Epithelial cell of proximal tubule (primary cell): ENCODE measurements around the gene APPL2. TPM values are rescaled to one million over a fixed set of nuclear protein-coding genes. Genes with fewer than 3 reads are reported as not detected.
"Not testable (repeated sequence)": the region's sequence is repeated elsewhere in the genome, so short reads cannot be mapped to it uniquely, and the experiment has no call there.

Source experiments
- DNase-seq: peaks from one replicate; pipeline ENCODE4 v3.0.0-alpha.2; 2011; ENCODE audit warnings: low read depth
- H3K4me3 ChIP-seq: 2 replicates; pipeline ENCODE4 v1.5.1; 2011; ENCODE audit warnings: low read depth, mild to moderate bottlenecking, low read length
- total RNA-seq: library from RNA; depleted of rRNA; stranded (reverse); fragments of >200 nt; gene quantifications from 2 replicates; pipeline ENCODE4 v1.2.3, GENCODE V29; 2015
- TF ChIP-seq, protein P1 (sequence below): conservative IDR thresholded peaks from 2 replicates; pipeline ENCODE4 v1.5.1; 2012; ENCODE audit warnings: low read depth, mild to moderate bottlenecking, low read length

APPL2 gene
- total RNA-seq, 1 donor from 2014 or later: 57.4 TPM

DNA sequence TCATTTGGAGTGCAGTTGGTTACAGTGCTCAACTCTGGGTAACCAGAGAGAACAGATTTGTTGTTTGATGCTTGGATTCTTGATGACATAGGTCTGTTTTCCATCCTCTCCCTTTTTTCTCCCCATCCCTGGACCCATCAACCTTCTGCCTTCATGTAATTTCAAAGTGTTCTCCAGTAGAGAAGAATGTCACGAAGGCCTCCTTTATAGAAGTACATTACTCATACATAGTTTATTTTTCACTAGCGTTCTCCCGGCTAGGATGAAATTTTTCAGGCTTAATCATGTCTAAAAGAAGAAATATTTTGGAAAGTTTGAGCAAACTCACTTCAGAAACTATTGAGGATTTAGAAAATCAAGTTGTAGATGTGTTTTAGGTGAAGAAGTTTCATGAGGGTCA is 20.9 kb upstream of the APPL2 start:
- DNase-seq: no peak
- TF ChIP-seq, protein P1, sequence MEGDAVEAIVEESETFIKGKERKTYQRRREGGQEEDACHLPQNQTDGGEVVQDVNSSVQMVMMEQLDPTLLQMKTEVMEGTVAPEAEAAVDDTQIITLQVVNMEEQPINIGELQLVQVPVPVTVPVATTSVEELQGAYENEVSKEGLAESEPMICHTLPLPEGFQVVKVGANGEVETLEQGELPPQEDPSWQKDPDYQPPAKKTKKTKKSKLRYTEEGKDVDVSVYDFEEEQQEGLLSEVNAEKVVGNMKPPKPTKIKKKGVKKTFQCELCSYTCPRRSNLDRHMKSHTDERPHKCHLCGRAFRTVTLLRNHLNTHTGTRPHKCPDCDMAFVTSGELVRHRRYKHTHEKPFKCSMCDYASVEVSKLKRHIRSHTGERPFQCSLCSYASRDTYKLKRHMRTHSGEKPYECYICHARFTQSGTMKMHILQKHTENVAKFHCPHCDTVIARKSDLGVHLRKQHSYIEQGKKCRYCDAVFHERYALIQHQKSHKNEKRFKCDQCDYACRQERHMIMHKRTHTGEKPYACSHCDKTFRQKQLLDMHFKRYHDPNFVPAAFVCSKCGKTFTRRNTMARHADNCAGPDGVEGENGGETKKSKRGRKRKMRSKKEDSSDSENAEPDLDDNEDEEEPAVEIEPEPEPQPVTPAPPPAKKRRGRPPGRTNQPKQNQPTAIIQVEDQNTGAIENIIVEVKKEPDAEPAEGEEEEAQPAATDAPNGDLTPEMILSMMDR: no peak
- H3K4me3 ChIP-seq: no peak overlapping the region

DNA sequence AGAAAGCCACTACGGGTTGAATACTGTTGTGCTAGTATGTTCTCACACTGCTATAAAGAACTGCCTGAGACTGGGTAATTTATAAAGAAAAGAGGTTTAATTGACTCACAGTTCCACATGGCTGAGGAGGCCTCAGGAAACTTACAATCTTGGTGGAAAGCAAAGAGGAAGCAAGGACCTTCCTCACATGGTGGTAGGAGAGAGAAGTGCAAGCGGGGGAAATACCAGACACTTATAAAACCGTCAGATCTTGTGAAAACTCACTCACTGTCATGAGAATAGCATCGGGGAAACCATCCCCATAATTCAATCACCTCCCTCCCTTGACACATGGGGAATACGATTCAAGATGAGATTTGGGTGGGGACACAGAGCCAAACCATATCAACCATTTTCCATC is 20.5 kb upstream of the APPL2 start:
- not testable (repeated sequence) for DNase-seq, H3K4me3 ChIP-seq

DNA sequence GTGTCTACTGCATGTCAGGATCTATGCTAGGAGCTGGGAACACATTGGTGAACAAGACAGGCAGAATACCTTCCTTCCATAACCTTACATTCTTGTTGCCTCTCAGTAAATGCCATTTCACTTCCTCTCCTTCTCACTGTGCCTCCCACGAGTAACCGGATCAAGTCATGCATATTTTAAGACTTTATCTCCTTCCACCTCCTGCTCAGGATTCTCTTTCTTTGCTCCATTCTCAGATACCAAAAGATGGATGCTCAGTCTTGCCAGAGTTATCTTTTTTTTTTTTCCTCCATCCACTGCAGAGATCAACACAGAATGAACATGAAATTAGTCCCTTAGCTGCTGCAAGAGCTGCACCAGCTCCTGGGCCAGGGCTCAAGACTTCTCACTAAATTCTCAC is 20.0 kb upstream of the APPL2 start:
- TF ChIP-seq, protein P1: no peak
- no peak overlapping the region for H3K4me3 ChIP-seq
- DNase-seq: no peak

DNA sequence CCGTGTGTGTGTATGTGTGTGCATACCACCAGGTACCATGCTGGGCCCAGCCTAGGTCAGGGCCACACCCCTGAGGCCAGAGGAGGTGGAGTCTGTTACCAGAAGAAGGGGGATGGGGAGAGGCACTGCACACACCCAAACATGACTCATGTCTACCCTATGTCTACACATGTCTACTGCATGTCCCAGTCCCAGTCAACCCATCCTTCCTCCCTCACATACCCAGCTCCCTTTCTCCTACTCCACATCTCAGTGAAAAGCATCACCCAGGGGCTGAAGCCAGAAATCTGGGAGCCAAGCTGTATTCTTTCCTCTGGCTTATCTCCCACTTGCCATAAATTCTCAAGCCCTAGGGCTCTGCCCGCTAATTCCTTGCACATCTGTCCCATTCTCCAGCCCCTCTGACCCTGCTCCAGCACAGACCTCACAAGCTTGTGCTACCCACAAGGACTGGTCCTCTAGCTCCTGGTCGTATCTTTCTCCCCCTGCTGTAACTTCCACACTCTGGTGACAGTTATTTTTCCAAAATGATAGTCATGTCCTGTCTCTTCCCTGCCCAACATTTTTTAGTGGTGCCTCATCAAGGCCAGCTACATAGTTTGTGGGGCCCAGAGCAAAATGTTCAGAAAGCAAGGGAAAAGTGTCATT is 18.0 kb upstream of the APPL2 start:
- TF ChIP-seq, protein P1: no peak

DNA sequence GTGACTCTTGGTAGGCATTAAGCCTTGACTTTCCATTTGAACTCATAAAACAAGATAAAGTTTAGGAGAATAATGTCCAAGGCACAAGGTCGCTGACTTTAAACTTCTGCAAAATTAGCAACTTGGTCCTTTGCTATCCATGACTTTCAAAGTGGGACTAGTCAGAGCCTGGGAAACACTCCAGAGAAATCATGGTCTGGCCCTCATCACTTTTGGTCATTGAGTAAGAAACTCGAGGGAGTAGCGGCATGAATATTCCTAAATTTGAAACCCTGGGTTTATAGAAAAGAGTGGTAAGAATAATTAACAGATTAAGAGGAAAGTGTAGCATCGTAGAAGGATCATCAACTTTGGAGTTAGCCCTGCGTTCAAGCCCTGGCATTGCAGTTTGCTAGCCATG is 16.9 kb upstream of the APPL2 start:
- TF ChIP-seq, protein P1: no peak
- H3K4me3 ChIP-seq: no peak overlapping the region
- DNase-seq: no peak

More for the DNA sequence above, 18.0 kb upstream of the APPL2 start:
- DNase-seq: no peak
- H3K4me3 ChIP-seq: no peak overlapping the region

DNA sequence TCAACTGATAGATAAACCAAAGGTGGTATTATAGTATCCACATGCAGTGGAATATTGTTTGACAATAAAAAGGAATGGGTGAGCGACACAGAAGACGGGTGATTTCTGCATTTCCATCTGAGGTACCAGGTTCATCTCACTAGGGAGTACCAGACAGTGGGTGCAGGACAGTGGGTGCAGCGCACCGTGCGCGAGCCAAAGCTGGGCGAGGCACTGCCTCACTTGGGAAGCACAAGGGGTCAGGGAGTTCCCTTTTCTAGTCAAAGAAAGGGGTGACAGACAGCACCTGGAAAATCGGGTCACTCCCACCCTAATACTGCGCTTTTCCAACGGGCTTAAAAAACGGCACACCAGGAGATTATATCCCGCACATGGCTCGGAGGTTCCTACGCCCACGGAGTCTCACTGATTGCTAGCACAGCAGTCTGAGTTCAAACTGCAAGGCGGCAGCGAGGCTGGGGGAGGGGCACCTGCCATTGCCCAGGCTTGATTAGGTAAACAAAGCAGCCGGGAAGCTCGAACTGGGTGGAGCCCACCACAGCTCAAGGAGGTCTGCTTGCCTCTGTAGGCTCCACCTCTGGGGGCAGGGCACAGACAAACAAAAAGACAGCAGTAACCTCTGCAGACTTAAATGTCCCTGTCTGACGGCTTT is 9.9 kb upstream of the APPL2 start:
- not testable (repeated sequence) for H3K4me3 ChIP-seq

DNA sequence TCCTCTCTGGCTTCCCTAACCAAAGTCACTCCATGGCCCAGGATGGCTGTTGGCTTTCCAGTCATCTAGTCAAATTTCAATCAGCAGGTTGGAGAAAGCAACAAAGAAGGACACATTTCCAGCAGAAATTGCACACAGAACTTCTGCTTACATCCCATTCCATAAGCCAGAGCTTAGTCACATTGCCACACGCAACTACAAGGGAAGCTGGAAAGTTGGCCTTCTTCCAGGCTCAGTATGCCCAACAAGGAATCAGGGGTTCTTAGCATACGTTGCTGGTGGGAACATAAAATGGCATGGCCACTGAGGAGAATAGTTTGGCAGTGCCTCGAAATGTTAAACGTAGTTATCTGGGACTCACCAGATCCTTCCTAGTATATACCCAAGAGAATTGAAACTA is 9.3 kb upstream of the APPL2 start:
- DNase-seq: no peak
- TF ChIP-seq, protein P1: no peak

More for the DNA sequence above, 9.9 kb upstream of the APPL2 start:
- DNase-seq: not testable (repeated sequence)

DNA sequence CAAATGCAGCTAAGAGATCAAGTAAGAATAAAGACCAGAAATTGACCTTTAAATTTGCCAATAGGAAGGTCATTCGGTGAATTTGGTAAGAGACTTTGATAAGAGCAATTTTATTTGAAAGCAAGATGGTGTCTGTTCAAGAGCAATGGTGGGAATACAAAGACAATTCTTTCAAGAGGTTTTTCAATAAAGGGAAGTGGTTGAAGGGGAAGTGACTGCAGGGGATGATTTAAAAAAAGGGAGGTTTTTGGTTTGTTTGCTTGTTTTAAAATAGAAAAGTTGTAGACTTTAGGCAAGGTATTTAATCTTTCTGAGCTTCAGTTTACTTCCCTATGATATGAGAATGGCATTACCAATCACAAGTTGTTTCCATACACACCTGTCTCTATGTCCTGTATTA is 4.3 kb upstream of the APPL2 start:
- TF ChIP-seq, protein P1: no peak
- H3K4me3 ChIP-seq: no peak overlapping the region
- no peak for DNase-seq

More for the DNA sequence above, 9.3 kb upstream of the APPL2 start:
- H3K4me3 ChIP-seq: no peak overlapping the region
